ENCODE results near the gene LIMS2.

DNA sequence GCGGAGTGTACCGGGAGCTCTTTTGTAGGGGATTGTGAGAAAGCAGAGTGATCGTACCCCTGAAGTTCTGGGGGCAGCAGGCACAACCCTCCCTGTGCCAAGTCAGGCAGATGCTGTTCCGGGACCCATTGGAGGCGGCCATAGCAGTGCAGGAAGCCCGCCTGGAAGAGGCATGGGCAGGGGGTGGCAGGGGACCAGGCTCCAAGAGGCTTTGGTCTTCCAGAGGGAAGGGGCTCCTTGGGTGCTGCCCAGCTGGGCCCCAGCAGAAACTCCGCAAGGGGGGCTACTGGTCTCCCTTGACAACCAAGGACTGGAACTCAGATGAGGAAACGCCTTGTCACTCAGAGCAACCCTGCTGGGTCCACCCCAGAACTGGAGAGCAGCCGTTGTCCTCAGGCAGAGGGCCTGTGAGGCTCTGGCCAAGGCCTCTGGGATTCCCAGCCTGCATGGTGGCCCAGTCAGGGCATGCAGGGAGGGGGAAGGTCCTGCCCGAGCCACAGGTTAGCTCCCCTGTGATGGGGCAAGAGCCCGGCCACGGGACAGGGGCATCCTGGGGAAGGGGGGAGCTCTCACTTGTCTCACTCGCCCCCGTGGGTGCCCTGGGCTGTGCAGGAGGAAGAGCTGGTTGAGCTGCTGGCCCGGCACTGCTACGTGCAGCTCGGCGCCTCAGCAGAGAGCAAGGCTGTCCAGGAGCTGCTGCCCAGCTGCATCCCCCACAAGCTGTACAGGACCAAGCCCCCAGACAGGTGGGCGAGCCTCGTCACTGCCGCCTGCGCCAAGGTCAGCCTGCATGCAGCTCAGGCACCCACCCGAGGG, 50.4 kb downstream of the LIMS2 start:
- TF ChIP-seq CTCF (IDR thresholded peaks at IDR 0.05), result no peak
- TF ChIP-seq POLR2A (IDR thresholded peaks at IDR 0.05; ENCODE audit: low read depth), result no peak
- no peak for TF ChIP-seq POLR2AphosphoS5 (IDR thresholded peaks at IDR 0.05)
